Measurements from ENCODE around the gene SERTAD3.
"Not testable (repeated sequence)": the region's sequence is repeated elsewhere in the genome, so short reads cannot be mapped to it uniquely, and the experiment has no call there.

The SERTAD3 gene

DNA sequence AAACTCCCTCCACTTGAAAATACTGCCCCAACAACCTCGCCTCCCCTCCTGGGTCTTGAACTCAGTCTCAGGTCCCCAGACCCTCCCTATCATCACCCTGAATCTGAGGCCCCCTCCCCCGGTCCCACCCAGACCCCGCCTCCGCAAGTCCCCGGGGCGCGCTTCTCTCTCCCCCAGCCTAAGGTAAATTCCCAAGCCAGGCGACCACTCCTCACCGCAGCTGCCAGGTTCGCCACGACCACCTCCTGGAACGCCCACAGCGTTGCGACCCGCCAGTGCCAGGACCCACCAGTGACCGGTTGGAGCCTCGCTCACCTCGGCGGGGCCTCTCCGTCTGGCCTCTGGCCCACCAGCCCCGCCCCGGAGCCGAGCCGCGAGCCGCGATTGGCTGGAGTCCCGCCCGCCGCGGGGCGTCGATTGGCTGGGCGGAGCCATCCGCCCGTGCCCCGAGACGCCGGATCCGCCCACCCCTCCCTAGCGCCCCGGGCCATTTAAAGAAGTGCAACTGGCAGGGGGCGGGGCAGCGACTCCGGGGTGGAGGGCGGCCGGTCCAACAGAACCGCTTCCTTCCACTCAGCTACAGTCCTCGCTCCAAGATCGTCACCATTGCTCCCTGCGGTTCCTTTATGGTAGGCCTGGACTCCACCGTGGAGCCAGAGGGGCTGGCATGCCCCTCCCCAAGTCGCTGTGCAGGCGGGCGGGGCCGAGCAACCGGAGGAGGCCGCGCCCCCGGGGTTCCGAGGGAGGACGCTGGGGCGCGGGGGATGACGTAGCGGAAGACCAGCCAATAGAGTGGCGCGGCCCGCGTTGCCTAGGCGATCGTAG, at the start of gene SERTAD3:
SERTAD3 (minus strand) TSS at position 336 of the 825 bp plus-strand sequence. CDS start 2,255 bp downstream, outside the sequence.
- DNase-seq: peak; percentile 98

DNA sequence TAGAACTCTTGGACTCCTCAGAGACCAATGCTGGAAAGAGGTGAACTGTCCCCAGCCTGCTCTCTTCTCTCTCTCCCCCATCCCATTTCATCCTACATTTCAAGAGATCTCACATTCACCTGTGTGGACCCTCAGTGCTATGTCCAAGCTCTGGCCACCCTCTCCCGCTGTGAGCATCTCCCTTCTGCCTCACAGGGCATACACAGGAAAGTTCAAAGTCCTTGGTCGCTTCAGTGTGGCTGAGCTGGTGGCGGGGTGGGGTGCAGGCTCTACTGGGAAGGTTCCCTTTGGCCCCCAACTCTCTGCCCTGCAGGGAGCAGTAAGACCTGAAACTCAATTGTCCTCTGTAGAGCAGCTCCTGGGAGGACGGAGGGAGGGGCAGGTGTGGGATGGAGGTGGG, 49.6 kb upstream of the SERTAD3 start:
- no peak for DNase-seq

DNA sequence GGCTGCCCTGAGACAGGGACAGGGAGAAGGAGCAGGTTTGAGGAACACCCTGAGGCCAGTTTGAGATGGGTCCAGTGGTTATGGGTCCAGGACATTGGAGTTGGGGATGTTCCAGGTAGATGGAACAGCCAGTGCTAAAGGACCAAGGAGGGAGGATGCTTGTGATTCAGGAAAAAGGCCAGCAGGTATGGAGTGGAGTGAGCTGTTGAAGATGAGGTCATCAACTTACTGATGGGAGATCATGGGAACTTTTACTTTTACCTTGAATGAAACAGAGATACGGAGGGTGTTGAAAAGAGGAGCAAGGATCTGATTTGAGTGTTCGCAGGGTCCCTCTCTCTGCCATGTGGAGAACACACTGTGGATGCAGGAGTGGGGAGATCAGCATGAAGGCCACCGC, 48.1 kb upstream of the SERTAD3 start:
- DNase-seq: no peak

- no peak for DNase-seq
These were observed 45.7 kb upstream of the SERTAD3 start for GRCh38 chr19:40489882-40490230.

DNA sequence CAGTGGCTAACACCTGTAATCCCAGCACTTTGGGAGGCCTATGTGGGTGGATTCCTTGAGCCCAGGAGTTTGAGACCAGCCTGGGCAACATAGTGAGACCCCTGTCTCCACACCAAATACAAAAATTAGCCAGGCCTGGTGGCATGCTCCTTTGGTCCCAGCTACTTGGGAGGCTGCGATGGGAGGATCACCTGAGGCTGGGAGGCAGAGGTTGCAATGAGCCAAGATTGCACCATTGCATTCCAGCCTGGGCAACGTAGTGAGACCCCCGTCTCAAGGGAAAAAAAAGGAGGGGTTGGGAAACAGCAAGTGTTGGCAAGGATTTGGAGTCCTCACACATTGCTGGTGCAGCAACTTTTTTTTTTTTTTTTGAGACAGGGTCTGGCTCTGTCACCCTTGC, 41.9 kb upstream of the SERTAD3 start:
- no peak for DNase-seq

- DNase-seq: not testable (repeated sequence)
These were observed 31.9 kb upstream of the SERTAD3 start for GRCh38 chr19:40475878-40476644.

GRCh38 chr19:40474737-40475136, 30.6 kb upstream of the SERTAD3 start:
- DNase-seq: no peak

- no peak for DNase-seq
These were observed 28.4 kb upstream of the SERTAD3 start for GRCh38 chr19:40472516-40472915.

DNA sequence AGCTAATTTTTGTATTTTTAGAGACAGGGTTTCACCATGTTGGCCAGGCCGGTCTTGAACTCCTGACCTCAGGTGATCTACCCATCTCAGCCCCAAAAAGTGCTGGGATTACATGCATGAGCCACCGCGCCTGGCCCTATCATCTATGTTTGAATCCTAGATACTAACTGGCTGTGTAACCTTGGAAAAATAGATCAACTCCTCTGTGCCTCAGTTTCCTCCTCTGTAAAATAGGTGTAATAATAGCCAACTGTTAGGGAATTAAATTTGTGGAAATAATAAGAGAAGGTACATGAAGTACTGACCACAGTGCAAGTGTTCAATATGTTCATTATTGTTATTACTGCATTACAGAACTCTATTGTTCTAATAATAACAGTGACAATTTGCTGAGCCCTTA, 27.0 kb upstream of the SERTAD3 start:
- no peak for DNase-seq

DNA sequence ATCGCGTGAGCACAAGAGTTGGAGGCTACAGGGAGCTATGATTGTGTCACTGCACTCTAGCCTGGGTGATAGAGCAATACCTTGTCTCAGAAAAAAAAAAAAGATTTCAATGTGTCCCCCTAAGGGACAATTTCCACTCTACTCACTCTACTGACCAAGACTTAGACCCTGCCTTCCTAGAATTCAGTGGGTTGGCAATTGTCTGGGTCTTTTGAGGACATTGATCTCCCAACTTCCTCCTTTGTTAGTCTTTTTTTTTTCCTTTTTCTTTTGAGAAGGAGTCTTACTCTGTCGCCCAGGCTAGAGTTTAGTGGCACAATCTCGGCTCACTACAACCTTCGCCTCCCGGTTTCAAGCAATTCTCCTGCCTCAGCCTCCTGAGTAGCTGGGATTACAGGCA, 24.9 kb upstream of the SERTAD3 start:
- no peak for DNase-seq

DNA sequence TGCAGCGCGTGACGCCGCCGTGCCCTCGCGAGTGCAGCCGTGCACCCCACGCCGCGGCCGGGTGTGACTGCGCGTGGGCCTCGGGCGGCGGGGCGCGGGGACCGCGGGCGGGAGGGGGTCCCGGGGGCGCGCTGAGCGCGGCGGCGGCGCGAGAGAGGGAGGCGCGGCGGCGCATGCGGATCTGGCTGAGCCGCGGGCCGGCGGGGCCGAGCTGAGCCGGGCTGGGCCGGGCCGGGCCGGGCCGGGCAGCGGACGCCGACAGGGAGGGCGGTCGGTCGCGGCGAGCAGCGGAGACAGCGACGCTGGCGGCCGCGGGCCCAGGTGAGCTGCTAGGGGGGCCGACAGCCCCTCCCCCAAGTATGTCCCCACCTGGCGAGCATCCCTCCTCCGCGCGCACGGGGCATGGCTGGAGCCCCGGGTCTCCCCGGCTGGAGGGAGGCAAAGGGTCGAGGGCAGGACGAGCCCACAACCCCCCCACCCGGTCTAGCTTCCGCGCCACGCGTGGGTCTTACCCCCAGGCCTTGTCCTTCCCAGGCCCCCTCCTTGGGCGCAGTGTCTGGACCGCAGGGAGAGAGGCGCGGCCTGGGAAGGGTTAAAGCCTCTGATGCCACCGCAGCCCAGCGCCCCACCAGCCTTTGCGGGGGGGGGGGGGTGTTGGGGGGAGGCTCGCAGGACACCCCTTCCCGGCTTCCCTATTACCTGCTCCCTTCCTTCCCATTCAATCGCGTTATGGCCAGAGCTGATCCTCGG, 23.0 kb upstream of the SERTAD3 start, which contains the start of gene SPTBN4:
SPTBN4 (plus strand) TSS at position 17 of the 750 bp plus-strand sequence. CDS start 5,621 bp downstream, outside the sequence.
- DNase-seq: no peak

- no peak for DNase-seq
These were observed 22.3 kb upstream of the SERTAD3 start for GRCh38 chr19:40466219-40466984.

- peak; percentile 99 for DNase-seq
These were observed 21.6 kb upstream of the SERTAD3 start, which contains the start of gene BLVRB for GRCh38 chr19:40465557-40466218. Gene BLVRB (minus strand): TSS chr19:40465745. CDS start chr19:40465688, 57 bp downstream.

DNA sequence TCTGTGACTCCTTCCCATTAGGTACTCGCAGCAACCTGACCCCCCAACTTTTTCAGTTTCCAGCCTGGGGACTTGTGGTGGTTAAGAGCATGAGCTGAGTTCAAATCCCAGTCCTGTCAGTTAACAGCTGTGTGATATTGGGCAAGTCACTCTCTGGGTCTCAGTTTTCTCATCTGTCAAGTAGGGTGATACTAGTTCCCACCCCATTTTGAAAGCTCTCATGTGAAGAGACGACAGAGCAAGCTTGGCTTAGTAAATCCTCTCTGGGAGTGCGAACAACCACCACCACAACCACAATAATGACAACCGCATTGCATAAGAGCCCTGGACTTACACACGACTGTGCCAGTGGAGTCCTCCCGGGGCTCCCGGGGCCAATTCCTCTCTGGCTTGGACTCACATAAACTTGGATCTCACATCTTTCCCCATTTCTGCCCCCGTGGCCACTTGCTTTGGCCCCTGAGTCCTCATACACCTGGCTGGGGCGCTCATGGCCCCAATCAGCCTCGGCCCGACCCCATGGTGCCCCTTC, 21.0 kb upstream of the SERTAD3 start:
- DNase-seq: no peak

- peak; percentile 93 for DNase-seq
These were observed 20.2 kb upstream of the SERTAD3 start for GRCh38 chr19:40464059-40465024.

- not testable (repeated sequence) for DNase-seq
These were observed 19.5 kb upstream of the SERTAD3 start for GRCh38 chr19:40463587-40464037.

- DNase-seq: no peak
These were observed 17.6 kb upstream of the SERTAD3 start for GRCh38 chr19:40461669-40462221.

- DNase-seq: no peak
These were observed 16.1 kb upstream of the SERTAD3 start for GRCh38 chr19:40460185-40460584.

- DNase-seq: no peak
These were observed 14.5 kb upstream of the SERTAD3 start for GRCh38 chr19:40458597-40458974.

All from islet precursor cell (in vitro differentiated cells).